ENCODE measurements around the gene TRAF2. TPM values are rescaled to one million over a fixed set of nuclear protein-coding genes. Genes with fewer than 3 reads are reported as not detected.

The TRAF2 gene
- total and polyA plus RNA-seq, 9 of the 15 experiments (the other 6 are each of a cell fraction or from before 2014, with no cell fraction given): 0.24 to 45.2 (median 18.0) TPM

- TF ChIP-seq IRF2 (CRISPR knock-in tag; IDR thresholded peaks at IDR 0.05): no peak
- peak; percentile 90 for TF ChIP-seq ESRRA (IDR thresholded peaks at IDR 0.05; ENCODE audit: borderline replicate concordance, low read depth)
- TF ChIP-seq MYNN (IDR thresholded peaks at IDR 0.05): peak; percentile 81; the same call in 1 of the 2 replicates
- TF ChIP-seq MYNN (CRISPR knock-in tag; IDR thresholded peaks at IDR 0.05): no peak
- peak; percentile 84 to 85 for TF ChIP-seq RAD21 (CRISPR knock-in tag; conservative IDR thresholded peaks at IDR 0.05 in 1 of 2, IDR thresholded peaks at IDR 0.05 in 1 of 2)
- no peak for TF ChIP-seq ZKSCAN3 (CRISPR knock-in tag; IDR thresholded peaks at IDR 0.05)
- TF ChIP-seq USF2 (CRISPR knock-in tag; IDR thresholded peaks at IDR 0.05): no peak
- no peak for TF ChIP-seq CXXC5 (CRISPR knock-in tag; IDR thresholded peaks at IDR 0.05)
- TF ChIP-seq ATF3 (IDR thresholded peaks at IDR 0.05): no peak
- TF ChIP-seq ATF3 (CRISPR knock-in tag; conservative IDR thresholded peaks at IDR 0.05): no peak
- TF ChIP-seq HCFC1 (IDR thresholded peaks at IDR 0.05; ENCODE audit: low read depth, low read length): 0 out of 2 replicates have a peak, but pooled peaks have one; percentile 26
- peak; percentile 75; the same call in 1 of the 2 replicates for TF ChIP-seq STAG1 (CRISPR knock-in tag; IDR thresholded peaks at IDR 0.05; ENCODE audit: borderline replicate concordance)
- 0 out of 2 replicates have a peak, but pooled peaks have one; percentile 34 for TF ChIP-seq DEAF1 (CRISPR knock-in tag; IDR thresholded peaks at IDR 0.05)
- no peak for TF ChIP-seq U2AF2 (optimal IDR thresholded peaks at IDR 0.05; ENCODE audit: low read depth, low read length)
- no peak for TF ChIP-seq MCM3 (IDR thresholded peaks at IDR 0.05)
- TF ChIP-seq JUND (IDR thresholded peaks at IDR 0.05; ENCODE audit: borderline replicate concordance, low read depth, low read length): 0 out of 2 replicates have a peak, but pooled peaks have one; percentile 7
- TF ChIP-seq JUND (tag; IDR thresholded peaks at IDR 0.05; ENCODE audit: borderline replicate concordance, low read depth, low read length): no peak; the same call in 2 of the 3 replicates
- no peak for TF ChIP-seq TSC22D4 (tag; IDR thresholded peaks at IDR 0.05)
- no peak for TF ChIP-seq NCOA4 (IDR thresholded peaks at IDR 0.05; ENCODE audit: partially characterized antibody)
- TF ChIP-seq USF1 (CRISPR knock-in tag; IDR thresholded peaks at IDR 0.05): peak; percentile 40; the same call in 1 of the 2 replicates
- TF ChIP-seq ZNF3 (CRISPR knock-in tag; IDR thresholded peaks at IDR 0.05): no peak
- TF ChIP-seq KLF1 (tag; IDR thresholded peaks at IDR 0.05): peak; percentile 46; the same call in 1 of the 2 replicates
- TF ChIP-seq MAZ (CRISPR knock-in tag; conservative IDR thresholded peaks at IDR 0.05 in 1 of 2, IDR thresholded peaks at IDR 0.05 in 1 of 2): peak; percentile 44 to 69; a peak in 3 of 4 replicates
- peak in 1 of 2 experiments; percentile 63; a peak in 1 of 4 replicates for TF ChIP-seq TEAD1 (CRISPR knock-in tag; IDR thresholded peaks at IDR 0.05)
- TF ChIP-seq CC2D1A (IDR thresholded peaks at IDR 0.05): peak; percentile 61; the same call in 1 of the 2 replicates
- TF ChIP-seq ZNF695 (CRISPR knock-in tag; IDR thresholded peaks at IDR 0.05): no peak
- TF ChIP-seq NR3C1 (CRISPR knock-in tag; IDR thresholded peaks at IDR 0.05): no peak
These were observed 61.7 kb downstream of the TRAF2 start (continued) for GRCh38 chr9:136947955-136948510.
